Dedifferentiated amniotic fluid mesenchymal stem cell (primary cell): Measurements from ENCODE around the gene LRRC8C.
"Not testable (repeated sequence)": the region's sequence is repeated elsewhere in the genome, so short reads cannot be mapped to it uniquely, and the experiment has no call there.

Experiments
- DNase-seq: peaks from one replicate; pipeline ENCODE4 v3.0.0-alpha.2; 2016; ENCODE audit errors: extremely low spot score

The LRRC8C gene

DNA sequence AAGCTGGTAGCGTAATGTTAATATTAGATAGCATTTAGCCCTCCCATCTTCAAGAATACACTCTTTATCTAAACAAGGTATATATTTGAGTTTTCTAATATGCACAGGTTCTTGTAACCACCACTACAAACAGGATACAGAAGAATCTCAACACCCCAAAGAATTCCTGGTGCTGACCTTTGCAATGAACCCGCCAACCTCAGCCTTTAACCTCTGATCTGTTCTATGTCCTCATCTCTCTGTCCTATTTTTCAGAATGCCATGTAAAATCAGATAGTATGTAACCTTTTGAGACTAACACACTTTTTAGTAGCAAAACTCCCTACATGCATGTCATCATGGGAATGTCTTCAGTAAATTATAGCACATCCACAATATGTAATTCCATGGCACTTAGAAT is 71.1 kb downstream of the LRRC8C start:
- no peak for DNase-seq

DNA sequence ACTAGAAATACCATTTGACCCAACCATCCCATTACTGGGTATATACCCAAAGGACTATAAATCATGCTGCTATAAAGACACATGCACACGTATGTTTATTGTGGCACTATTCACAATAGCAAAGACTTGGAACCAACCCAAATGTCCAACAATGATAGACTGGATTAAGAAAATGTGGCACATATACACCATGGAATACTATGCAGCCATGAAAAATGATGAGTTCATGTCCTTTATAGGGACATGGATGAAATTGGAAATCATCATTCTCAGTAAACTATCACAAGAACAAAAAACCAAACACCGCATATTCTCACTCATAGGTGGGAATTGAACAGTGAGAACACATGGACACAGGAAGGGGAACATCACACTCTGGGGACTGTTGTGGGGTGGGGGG is 72.0 kb downstream of the LRRC8C start:
- not testable (repeated sequence) for DNase-seq

DNA sequence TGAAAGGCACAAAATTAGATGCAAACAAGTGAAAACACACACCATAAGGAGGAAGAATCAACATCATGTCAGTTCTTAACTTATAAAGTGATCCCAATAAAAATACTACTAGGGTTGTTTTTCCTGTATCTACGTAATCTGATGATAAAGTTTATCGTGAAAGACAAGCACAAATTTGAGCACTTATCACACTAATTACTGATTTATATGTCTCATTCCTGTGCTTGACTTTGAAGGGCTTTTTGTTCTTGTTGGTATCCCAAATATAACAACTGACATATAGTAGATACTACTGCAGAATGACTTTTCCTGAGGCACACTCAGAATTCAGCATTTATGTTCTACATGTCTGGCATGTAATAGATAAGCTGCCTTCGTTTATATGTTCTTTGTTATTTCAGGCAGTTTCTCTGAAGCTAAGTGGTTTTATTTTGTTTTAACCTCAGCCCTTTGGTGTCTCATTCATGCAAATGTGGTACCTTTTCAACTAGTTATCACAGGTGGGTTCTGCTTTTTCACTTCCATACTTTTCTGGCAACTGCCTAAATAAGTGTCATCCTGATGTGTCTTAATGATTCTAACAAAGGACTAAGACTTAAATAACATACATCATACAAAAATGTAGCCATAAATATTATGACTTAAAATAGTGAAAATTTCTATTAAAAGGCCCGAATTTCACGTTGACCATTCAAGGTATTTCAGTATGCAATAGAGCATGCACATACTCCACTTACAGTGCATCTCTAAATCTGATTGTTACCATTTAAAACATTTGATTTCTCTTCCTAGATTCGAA is 73.2 kb downstream of the LRRC8C start:
- DNase-seq = no peak

DNA sequence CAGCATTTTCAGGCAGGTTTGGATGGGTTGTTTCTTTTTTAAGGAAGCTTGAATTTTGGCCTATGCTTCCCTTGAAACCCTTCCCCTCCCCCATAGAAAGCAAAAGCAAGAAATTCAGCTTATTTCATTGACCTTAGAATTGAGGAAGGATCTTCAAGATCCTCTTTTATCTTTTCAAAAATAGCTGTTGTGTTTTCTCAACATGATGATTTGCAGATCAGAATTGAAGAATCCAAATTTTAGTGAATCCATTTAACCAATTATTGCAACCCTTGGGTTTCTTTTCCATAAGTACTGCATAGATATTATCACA is 73.7 kb downstream of the LRRC8C start:
- no peak for DNase-seq

DNA sequence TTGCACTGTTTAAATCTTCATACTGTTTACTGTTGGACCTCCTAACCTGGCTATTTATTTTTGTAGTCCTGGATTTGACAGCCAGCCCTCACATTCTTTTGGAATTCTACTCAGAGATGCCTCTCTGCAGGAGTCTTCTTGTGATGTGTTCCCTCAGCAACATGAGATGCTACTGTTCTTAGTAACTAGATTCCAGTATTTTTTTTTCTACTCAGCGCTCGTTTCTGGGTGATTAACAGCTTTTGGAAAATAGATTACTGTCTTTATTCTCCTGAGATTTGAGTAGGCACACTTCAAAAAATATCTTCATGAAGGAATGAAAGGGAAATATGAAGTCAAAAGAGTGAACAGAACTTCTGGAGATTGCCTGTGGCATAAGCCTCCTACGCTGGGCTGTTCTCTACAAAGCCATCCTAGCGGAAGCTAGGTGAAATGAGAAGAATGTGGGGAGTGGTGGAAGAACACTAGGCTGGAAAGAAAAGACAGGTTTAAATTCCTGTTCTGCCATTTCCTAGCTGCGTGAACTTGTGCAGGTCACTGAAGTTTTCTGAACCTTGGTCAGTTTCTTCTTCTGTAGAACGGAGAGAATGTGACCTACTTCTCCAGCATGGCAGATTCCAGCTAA is 75.9 kb downstream of the LRRC8C start:
- DNase-seq = no peak

DNA sequence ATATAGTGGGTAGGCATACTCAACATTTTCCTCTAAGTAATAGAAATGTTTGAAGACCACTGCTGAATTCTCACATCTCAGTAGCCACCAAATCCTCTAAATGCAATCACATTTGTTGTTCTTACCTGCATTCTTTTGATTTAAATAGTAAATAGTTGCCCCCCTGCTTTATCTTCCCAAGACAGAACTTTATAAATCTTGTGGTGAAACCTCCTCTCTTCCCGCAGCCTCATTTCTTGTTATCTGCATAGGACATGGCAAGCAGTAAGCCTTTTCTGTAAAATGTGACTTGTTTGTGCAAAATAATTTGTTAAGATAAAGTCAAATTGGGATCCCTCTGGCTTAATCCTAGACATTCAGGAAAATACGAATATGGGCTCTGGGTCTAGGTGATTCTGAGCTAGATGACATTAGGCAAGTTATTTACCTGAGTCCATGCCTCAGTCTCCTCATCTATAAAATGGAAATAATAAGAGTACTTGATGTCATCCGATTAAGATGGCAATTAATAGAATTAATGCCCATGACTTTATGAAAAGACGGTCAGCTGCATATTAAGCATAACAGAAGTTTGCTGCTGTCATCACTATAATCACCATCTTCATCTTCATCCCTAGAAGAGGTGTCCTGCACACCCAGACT is 77.7 kb downstream of the LRRC8C start:
- DNase-seq = no peak

DNA sequence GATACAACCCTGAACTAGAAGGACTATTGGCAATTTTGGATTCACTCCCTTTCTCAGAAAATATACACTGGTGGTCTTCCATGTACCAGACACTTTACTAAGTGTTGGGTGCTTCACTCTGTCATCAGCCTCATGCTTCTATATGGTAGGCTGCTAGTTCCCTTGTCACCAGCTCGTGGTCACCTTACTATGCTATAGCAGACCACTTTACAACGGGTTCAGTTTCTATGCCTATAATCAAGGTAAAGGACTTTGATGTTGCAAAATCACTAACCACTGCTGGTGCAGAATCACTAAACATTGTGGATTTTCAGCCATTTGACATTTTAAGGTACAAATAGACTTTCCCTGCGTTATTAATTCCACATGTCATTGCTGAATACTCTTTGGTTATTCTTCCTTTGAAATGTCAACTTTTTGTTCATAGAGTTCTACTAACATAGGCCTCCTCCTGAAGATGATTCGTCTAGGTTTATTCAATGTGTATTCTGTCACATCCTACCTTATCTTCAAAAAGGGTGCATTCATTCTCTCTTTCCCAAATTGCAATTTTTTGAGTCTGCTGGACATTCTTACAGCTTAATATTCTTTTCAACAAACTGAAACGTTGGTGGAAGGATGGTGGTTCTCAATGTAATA is 78.3 kb downstream of the LRRC8C start:
- no peak for DNase-seq

- DNase-seq = no peak
Measured at GRCh38 chr1:89712420-89712819, 79.5 kb downstream of the LRRC8C start.

GRCh38 chr1:89715677-89716076 is 82.8 kb downstream of the LRRC8C start:
- no peak for DNase-seq

DNA sequence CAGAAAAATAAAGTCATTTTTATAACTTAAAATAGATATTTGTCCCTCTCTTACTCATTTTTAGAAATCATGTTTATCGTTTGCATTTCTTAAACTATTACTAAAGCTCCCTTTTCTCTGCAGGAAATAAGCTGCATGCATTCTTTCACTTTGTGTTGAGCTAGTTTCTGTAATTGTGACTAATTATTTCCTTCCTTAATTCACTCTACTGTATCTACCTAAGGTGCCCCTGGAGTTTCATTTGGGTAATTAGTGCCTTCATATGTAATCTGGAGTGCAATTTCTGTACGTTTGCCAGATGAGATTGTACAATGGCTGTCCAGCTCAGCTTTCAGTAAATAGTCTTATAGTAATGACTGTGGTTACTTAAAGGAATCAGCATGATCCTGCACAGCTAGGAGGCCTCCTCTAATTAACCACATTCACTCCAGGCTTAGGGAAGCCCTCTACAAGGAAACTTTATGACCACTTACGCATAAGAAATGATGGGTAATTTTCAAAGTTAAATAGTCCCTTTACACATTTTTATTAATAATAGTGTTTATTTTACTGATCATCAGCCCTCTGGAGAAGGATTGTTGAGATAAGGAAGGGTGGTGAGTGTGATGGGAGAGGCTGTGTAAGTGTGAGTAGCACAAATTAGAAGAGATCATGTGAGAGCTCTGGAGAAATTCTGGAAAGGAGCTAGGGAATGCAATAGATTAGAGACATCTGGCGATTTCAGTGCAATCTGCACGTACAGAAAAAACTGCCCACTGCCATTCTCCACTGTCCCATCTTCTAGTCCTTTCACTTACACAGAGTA is 86.8 kb downstream of the LRRC8C start:
- no peak for DNase-seq

DNA sequence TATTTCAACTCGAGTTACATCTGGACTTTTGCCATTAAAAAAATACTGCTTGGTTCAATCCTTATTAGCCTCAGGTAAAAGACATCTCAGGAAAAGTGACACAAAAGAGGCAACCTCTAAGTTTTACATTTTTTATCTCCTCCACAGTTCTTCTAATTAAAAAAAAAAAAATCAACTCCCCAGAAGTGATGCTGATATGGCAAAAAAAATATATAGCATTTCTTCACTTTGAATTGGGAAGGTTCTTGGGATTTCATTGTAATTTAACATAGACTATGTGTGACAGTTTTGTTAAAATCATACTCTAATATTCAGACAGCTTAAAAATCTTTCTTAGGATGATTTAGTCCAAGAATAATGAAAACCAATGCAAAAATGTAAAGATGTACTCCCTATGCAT is 87.9 kb downstream of the LRRC8C start:
- no peak for DNase-seq

DNA sequence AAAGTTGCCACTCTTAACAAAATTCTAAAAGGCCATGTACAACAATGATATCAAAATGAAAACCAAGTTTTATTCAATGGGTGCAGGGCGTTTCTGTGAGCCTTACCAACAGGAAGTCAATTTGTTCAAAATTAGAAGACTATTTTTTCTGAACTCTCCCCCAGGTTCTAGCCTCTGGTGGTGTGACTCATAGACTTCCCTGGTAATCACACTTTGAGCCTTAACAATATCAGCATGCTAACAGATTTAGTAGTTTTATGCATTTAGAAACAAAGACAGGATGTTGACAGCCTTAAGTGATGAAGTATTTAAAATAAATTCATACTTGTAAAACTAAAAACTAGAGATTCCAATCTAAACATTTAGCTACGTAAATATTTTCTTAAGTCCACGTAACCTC is 88.4 kb downstream of the LRRC8C start:
- no peak for DNase-seq

DNA sequence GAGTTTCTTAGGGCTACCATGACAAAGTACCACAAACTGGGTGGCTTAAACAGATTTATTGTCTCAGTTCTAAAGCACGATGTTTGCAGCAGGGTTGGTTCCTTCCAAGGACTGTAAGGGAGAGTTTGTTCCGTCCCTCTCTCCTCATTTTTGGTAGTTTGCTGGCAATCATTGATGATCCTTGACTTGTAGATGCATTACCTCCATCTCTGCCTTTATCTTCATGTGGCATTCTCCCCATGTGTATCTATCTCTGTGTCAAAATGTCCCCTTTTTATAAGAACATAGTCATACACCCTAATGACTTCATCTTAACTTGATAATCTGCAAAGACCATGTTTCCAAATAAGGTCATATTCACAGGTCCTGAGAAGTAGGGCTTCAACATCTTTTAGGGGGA is 90.2 kb downstream of the LRRC8C start:
- DNase-seq = no peak

DNA sequence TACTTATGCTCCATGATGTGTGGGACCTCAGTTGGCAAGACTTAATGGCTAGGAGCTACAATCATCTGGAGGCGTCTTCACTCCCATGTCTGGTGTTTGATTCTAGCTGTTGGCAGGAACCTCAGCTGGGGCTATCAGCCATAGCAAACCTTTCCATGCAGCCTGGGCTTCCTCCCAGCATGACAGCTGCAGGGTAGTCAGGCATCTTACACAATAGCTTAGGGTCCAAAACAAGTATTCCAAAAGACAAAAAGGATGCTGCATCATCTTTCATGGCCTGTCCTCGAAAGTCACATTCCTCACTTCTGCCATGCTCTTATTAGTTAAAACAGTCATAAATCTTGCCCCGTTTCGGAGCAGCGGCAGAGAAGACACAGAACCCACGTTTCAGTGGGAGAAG is 90.9 kb downstream of the LRRC8C start:
- DNase-seq = no peak

DNA sequence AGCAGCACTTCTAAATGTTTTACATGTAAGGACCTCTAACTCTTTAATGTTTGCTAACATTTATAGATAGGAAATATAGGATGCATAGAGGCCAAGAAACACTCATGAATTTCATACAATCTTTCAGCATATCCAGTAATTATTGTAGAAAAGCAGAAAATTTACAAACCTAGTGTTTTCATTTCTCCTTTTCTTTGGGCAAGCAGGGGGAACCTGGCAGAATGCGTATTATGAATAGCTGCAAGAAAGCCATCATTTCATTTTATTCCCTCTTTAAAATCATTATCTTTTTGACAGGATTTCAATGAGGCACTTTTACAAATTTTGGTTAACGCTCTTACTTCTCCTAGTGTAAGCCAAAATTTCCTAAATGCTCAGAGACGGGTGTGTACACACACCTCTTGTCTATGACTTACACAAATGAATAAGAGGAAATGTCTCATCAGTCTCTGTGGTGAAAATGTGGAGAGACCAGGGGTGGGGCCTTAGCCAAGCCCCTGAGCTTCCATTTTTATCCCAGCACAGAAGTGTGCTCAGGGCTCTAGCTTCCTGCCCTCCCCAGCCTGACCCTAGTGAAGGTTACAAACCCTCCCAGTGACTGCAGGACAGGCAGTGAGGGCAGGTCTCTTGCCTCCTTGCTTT is 91.6 kb downstream of the LRRC8C start:
- no peak for DNase-seq

DNA sequence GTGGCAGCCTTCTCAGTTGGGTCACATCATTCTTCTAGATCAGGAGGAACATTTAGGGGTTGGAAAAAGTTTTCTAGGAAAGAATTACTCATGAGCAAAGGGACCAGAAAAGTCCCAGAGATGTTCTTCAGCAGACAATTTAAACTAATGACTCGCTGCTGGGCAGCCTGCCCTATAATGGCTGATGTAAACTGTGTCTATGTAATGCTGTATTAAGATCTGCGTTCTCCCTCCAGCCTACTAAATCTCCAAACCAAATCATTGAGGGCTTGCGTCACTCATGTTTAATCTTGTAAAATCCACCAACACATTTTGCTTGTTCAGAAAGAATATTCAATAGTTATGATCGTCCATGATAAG is 92.1 kb downstream of the LRRC8C start:
- DNase-seq = peak; percentile 87

DNA sequence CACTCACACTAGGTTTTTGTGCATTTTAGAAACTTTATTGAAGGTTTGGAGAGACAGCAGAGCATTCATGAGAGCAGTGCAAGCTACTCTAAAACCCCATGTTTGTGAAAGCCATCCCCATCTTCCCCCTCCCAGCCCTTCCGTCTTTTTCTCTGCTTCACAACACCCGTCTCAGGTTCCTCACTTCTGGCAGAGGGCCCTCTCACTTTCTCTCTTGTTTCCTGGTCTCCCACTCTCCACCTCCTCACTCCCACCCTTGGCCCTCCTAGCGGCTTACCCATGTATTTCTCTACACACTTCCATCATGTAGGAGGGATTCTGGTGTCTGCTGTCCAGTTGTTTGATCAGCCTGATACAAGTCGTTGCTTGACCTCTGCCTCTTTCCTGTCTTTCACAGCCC is 92.7 kb downstream of the LRRC8C start:
- DNase-seq = no peak

DNA sequence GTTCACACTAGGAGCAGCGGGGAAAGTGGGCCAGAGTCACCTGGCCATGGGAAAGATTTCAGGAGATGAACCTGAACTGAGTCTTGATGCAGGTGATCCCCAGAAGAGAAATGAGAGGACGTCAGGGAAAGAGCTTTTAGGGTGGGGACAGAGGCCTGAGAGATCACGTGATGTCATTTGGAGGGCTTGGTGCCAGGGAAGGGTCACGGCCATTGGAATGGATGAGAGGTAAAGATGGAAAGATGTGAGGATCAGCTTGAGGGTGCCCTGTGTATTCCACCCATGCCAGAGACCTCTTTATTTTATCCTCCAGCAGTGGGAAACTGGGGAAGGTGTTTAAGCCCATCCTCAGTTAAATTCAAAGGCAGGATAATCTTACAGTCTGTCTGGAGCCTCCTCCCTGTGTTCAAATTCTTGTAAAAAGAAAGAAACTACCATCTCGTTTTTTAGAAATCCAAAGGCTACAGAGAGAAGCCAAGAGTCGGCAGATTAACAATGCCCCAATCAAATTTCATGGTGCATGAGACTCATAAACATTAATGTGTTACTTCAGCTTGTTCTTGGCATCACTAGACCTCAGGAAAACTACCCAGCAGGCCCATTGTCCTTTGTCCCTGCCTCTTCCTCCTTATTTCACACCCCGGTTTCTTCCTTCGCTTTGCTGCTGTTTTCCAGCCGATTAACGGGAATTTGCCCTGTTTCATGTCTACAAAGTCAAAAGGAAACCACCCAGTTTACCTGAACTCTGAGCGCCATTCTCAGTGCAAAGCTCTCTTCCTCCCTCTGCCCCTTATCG is 94.8 kb downstream of the LRRC8C start:
- DNase-seq = no peak

DNA sequence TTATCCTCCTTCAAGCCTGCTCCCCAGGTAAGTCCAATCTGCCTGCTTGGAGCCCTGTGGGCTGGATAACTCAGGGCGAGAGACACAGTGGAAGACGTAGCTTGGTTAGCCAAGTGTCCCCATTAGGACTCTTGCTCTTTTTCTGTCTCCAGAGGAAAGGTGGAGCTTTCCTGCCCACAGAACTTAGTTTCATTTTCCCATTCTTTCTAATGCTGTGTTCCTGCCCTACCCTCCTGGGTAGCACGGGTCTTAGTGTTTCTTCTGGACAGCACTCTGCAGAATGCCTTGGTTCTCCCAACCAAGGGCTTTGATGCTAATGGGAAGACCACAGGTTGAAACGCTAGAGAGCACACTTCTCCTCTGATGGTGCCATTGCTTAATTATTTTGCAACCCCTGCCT is 95.5 kb downstream of the LRRC8C start:
- no peak for DNase-seq

DNA sequence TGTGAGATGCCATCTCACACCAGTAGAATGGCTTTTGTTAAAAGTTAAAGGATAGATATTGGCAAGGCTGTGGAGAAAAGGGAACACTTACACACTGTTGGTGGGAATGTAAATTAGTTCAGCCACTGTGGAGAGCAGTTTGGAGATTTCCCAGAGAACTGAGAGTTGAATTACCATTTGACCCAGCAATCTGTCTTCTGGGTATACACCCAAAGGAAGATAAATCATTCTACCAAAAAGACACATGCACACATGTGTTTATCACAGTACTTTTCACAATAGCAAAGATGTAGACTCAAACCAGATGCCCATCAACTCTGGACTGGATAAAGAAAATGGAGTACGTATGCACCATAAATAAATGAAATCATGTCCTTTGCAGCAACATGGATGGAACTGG is 99.3 kb downstream of the LRRC8C start:
- DNase-seq = no peak
